Measurements from ENCODE around the gene RERG.

- TF ChIP-seq CTCF (IDR thresholded peaks at IDR 0.05), result no peak
- no peak for TF ChIP-seq REST (IDR thresholded peaks at IDR 0.05; ENCODE audit: insufficient read depth in 1 of 2, low read depth in 2 of 2, low read length in 1 of 2)
- no peak for TF ChIP-seq POLR2AphosphoS5 (IDR thresholded peaks at IDR 0.05; ENCODE audit: low read depth, low read length)
- TF ChIP-seq TCF7L2 (IDR thresholded peaks at IDR 0.05; ENCODE audit: low read depth, low read length), result no peak
- TF ChIP-seq SIN3A (IDR thresholded peaks at IDR 0.05; ENCODE audit: borderline replicate concordance, insufficient read depth, low read depth, low read length), result no peak
Measured at GRCh38 chr12:15244926-15245325, 23.7 kb upstream of the RERG start.

Data from Panc1 (cell line).